Stomach (tissue), 9 donors: ENCODE measurements around the gene TIMP1. TPM values are rescaled to one million over a fixed set of nuclear protein-coding genes. Genes with fewer than 3 reads are reported as not detected.

Source experiments
- DNase-seq, 2 donors: peaks; one replicate each; pipeline versions ENCODE4 v3.0.0 to v3.0.0-alpha.2; 2013 to 2019
- H3K27ac ChIP-seq, 5 donors: fragments of 200-600 bp in 4 of 5; sonication (generic) in 4 of 5; one replicate each; pipeline ENCODE4 v1.5.1; 2013 to 2019; ENCODE audit warnings: mild to moderate bottlenecking in 1 of 5, moderate library complexity in 1 of 5
- H3K27me3 ChIP-seq, 3 donors: fragments of 200-600 bp; sonication (generic); one replicate each; pipeline ENCODE4 v1.5.1; 2017 to 2019; ENCODE audit warnings: mixed run types in 1 of 3
- H3K36me3 ChIP-seq, 4 donors: fragments of 200-600 bp; sonication (generic); 1 replicate in 3 of 4; 2 replicates in 1 of 4; pipeline ENCODE4 v1.5.1; 2016 to 2019
- H3K4me1 ChIP-seq, 4 donors: fragments of 200-600 bp; sonication (generic); one replicate each; pipeline ENCODE4 v1.5.1; 2016 to 2019
- H3K4me3 ChIP-seq, 4 donors: fragments of 200-600 bp; sonication (generic) in 3 of 4; one replicate each; pipeline ENCODE4 v1.5.1; 2016 to 2019; ENCODE audit warnings: mild to moderate bottlenecking in 1 of 4
- H3K9me3 ChIP-seq, 4 donors: fragments of 200-600 bp; sonication (generic); one replicate each; pipeline ENCODE4 v1.5.1; 2016 to 2019
- EP300 ChIP-seq: sonication (generic); formaldehyde crosslinking; IDR thresholded peaks from one replicate; pipeline ENCODE4 v1.6.1; 2017; ENCODE audit warnings: antibody characterized with exemption
- POLR2A ChIP-seq, 4 donors: fragments of 450-650 bp; IDR thresholded peaks; one replicate each; pipeline ENCODE4 v1.6.1; 2016; ENCODE audit warnings: antibody characterized with exemption in 4 of 4, control low read depth in 2 of 4, mild to moderate bottlenecking in 1 of 4, moderate library complexity in 1 of 4
- POLR2AphosphoS5 ChIP-seq, 3 donors: sonication (generic); formaldehyde crosslinking; IDR thresholded peaks; one replicate each; pipeline ENCODE4 v1.6.1; 2016; ENCODE audit warnings: antibody characterized with exemption in 3 of 3
- WGBS, 5 donors: extraction: QIAGEN DNeasy Blood & Tissue Kit in 3 of 5; methylation state at CpG; one replicate each; pipeline versions ENCODE4 v1.1.5 to v1.1.7; 2013 to 2018; 5-methylcytosine and 5-hydroxymethylcytosine counted together
- intact Hi-C: fragments of 100-400 bp; cut with DNase I; formaldehyde crosslinking; loops from one replicate; pipeline ENCODE4 v1.15.1; 2023; ENCODE audit warnings: low total_unique reads
- polyA plus RNA-seq, 3 donors: library from polyadenylated mRNA; stranded (reverse); fragments of 200-250 nt; gene quantifications; one replicate each; pipeline ENCODE4 v1.2.3, GENCODE V29; 2013
- total RNA-seq, 5 donors: library from RNA; depleted of rRNA; stranded (reverse); fragments of >200 nt; gene quantifications; one replicate each; pipeline versions ENCODE4 v1.1.0 to v1.2.3, GENCODE V29; 2014 to 2016
- TF ChIP-seq, protein P1 (sequence below), 7 experiments: fragments of 450-650 bp in 4 of 7; fragments of 200-600 bp in 3 of 7; sonication (generic) in 3 of 7; IDR thresholded peaks; one replicate each; pipeline ENCODE4 v1.5.1; 2016 to 2019; ENCODE audit warnings: antibody characterized with exemption in 7 of 7, control low read depth in 2 of 7, mild to moderate bottlenecking in 1 of 7
- donor health status: healthy with polysubstance abuse.
- donor health status: Bipolar disorder and iron deficiency.
- donor health status: healthy.

The TIMP1 gene
- total and polyA plus RNA-seq, 8 donors, result 40.0 to 237 (median 93.9) TPM

DNA sequence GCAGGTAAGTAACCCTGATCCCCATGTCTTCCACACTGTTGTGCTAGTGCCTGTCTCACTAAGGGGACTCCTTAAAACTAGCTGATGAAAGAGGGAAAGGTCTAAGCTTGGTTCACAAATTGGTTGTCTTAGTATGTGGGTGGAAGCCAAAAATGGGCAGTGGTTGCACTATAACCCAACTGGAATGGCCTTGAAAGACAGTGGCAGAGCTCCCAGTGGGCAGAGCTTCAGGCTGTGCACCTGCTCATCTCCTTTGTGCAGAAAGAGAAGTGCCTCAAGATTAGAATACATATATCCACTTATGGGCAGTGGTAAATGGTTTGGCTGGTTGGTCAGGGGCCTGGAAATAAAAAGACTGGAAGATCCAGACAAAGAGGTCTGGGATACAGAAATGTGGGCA lies 30.2 kb downstream of the TIMP1 start:
- intact Hi-C loops, result no loop called here
- H3K27me3 ChIP-seq, result peaks cover 0 to 6% (median 0%) of the 10 kb centered on the region in 3 donors
- H3K4me1 ChIP-seq, result no peaks in the 10 kb centered on the region
- TF ChIP-seq, protein P1, sequence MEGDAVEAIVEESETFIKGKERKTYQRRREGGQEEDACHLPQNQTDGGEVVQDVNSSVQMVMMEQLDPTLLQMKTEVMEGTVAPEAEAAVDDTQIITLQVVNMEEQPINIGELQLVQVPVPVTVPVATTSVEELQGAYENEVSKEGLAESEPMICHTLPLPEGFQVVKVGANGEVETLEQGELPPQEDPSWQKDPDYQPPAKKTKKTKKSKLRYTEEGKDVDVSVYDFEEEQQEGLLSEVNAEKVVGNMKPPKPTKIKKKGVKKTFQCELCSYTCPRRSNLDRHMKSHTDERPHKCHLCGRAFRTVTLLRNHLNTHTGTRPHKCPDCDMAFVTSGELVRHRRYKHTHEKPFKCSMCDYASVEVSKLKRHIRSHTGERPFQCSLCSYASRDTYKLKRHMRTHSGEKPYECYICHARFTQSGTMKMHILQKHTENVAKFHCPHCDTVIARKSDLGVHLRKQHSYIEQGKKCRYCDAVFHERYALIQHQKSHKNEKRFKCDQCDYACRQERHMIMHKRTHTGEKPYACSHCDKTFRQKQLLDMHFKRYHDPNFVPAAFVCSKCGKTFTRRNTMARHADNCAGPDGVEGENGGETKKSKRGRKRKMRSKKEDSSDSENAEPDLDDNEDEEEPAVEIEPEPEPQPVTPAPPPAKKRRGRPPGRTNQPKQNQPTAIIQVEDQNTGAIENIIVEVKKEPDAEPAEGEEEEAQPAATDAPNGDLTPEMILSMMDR (IDR thresholded peaks at IDR 0.05), result no peak
- no peak for TF ChIP-seq EP300
- no peak for TF ChIP-seq POLR2A (IDR thresholded peaks at IDR 0.05)
- no peak for TF ChIP-seq POLR2AphosphoS5 (IDR thresholded peaks at IDR 0.05)
- no peak for DNase-seq
- H3K36me3 ChIP-seq, result no peaks in the 10 kb centered on the region
- no peak overlapping the region for H3K4me3 ChIP-seq
- no peak overlapping the region for H3K27ac ChIP-seq
- H3K9me3 ChIP-seq, result peaks cover 0 to 9% (median 0%) of the 10 kb centered on the region in 4 donors

DNA sequence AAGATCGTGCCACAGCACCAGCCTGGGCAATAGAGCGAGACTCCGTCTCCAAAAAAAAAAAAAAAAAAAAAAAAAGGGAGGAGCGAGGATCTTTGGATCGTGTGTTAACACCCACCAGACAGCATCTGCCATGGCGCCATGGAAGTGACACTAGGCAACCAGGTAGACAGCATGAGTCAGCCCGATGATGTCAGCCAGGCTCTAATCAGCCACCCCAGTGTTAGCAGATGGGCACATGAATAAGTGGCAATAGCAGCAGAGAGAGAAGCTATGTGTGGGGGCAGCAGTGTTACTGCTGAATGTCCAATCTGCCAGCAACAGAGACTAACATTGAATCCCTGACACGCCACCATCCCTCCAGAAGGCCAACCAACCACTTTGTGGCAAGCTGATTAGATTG lies 30.8 kb downstream of the TIMP1 start:
- Histone ChIP-seq H3K4me1 (no peaks in the 10 kb centered on the region), H3K27me3 (peaks cover 0 to 6% (median 0%) of the 10 kb centered on the region in 3 donors), H3K36me3 (no peaks in the 10 kb centered on the region), H3K27ac (no peak overlapping the region), H3K9me3 (peaks cover 0 to 9% (median 0%) of the 10 kb centered on the region in 4 donors), H3K4me3 (no peak overlapping the region)
- WGBS, 5 donors, result 75 to 93% (median 90%) methylated on average over 5 to 8 of the region's 8 CpGs
- intact Hi-C loops, result no loop called here
- DNase-seq, result no peak
- TF ChIP-seq, protein P1 (IDR thresholded peaks at IDR 0.05), result no peak
- TF ChIP-seq EP300 (no peak), POLR2A (IDR thresholded peaks at IDR 0.05) (no peak), POLR2AphosphoS5 (IDR thresholded peaks at IDR 0.05) (no peak)

DNA sequence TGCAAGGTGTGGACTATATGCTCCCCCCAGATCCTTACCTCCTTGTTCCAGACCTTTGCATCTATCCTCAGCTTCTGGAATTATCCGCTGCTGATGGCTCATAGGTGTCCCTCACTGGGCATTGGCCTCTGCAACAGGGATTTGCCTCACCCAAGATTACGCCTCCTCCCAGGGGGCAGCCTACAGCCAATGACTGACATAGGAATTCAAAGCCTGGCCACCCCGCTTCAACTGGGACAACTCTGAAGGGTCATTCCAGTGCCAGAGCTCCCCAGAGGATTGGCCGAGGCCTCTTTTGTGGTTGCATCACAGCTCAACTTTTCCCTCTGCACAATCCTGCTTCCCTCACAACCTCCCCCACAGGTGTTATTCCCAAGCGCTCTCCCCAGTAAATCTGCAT lies 32.4 kb downstream of the TIMP1 start:
- Histone ChIP-seq H3K9me3 (peaks cover 0 to 7% (median 0%) of the 10 kb centered on the region in 4 donors), H3K4me1 (peaks cover 0 to 6% (median 5%) of the 10 kb centered on the region in 4 donors), H3K36me3 (no peaks in the 10 kb centered on the region), H3K4me3 (no peak overlapping the region), H3K27ac (no peak overlapping the region), H3K27me3 (peaks cover 0 to 10% (median 10%) of the 10 kb centered on the region in 3 donors)
- intact Hi-C loops, result no loop called here
- TF ChIP-seq EP300 (no peak), POLR2AphosphoS5 (IDR thresholded peaks at IDR 0.05) (no peak), POLR2A (IDR thresholded peaks at IDR 0.05) (no peak)
- TF ChIP-seq, protein P1 (IDR thresholded peaks at IDR 0.05), result no peak
- DNase-seq, result no peak
- WGBS, 5 donors, result 68 to 87% (median 79%) methylated on average over 4 to 5 of the region's 5 CpGs

DNA sequence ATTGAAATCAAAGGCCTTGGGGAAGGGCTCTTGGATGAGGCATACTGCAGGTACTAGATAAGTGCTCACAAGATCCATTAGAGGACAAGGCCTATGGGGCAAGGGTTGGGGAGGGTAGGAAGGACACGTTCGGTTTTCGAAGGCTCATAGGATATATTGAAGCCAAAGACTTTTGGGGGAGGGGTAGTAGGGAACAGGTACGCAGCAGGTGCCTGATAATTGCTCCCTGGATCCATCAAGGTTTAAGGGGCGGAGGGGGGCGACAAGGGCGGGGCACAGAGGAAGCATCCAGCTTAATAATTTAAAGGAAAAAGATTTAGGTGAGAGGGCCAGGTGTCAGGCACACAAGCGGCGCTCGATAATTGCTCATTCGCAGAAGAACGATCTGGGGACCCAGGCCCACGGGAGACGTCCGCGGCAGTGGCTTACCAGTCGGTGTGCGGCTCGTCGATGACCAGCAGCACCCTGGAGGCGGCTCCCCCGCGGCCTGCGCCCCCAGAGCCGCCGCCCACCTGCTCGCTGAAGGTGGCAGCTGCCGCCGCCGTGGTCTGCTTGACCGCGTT lies 36.8 kb downstream of the TIMP1 start:
- 36 to 68% (median 54%) methylated on average over 11 to 32 of the region's 32 CpGs for WGBS, 5 donors
- no peak for DNase-seq
- Histone ChIP-seq H3K9me3 (no peaks in the 10 kb centered on the region), H3K4me1 (peaks cover 0 to 13% (median 11%) of the 10 kb centered on the region in 4 donors), H3K4me3 (peak overlapping the region in 3 of 4 donors; percentile 30 to 43 (median 39)), H3K27ac (no peak overlapping the region), H3K36me3 (no peaks in the 10 kb centered on the region), H3K27me3 (peaks cover 0 to 18% (median 13%) of the 10 kb centered on the region in 3 donors)
- TF ChIP-seq POLR2A (IDR thresholded peaks at IDR 0.05) (no peak), POLR2AphosphoS5 (IDR thresholded peaks at IDR 0.05) (no peak), EP300 (no peak)
- TF ChIP-seq, protein P1 (IDR thresholded peaks at IDR 0.05), result no peak
- intact Hi-C loops, result no loop called here
